Measurements from ENCODE around the gene COL4A5.

GRCh38 chrX:108417257-108417656, 22.4 kb upstream of the COL4A5 start:
- TF ChIP-seq CTCF (conservative IDR thresholded peaks at IDR 0.05 in 1 of 2, IDR thresholded peaks at IDR 0.05 in 1 of 2; ENCODE audit: extremely low read depth in 1 of 2, insufficient read depth in 1 of 2, low read depth in 1 of 2, low read length in 2 of 2) (no peak), EZH2 (IDR thresholded peaks at IDR 0.05; ENCODE audit: borderline replicate concordance, low read length) (no peak)

Data from mammary epithelial cell (primary cell).